Measurements from ENCODE around the gene CRIP3.

The CRIP3 gene

GRCh38 chr6:43286980-43287716, 21.5 kb downstream of the CRIP3 start:
- H3K27ac ChIP-seq (ENCODE audit: low read length), result no peak overlapping the region
- H3K4me3 ChIP-seq (ENCODE audit: low read length), result no peak overlapping the region
- H3K9ac ChIP-seq (ENCODE audit: low read depth, low read length), result no peak overlapping the region
- H3K4me1 ChIP-seq (ENCODE audit: insufficient read depth, low read length), result 0 out of 2 replicates have a peak, but pooled peaks cover 2% of the 10 kb centered on the region
- H3K9me3 ChIP-seq (ENCODE audit: insufficient read depth, low read depth, low read length), result no peaks in the 10 kb centered on the region
- peaks cover 10% of the 10 kb centered on the region; the same call in 1 of the 2 replicates for H3K27me3 ChIP-seq (ENCODE audit: insufficient read depth, low read length)
- no peaks in the 10 kb centered on the region for H3K36me3 ChIP-seq (ENCODE audit: insufficient read depth, low read depth, low read length)

GRCh38 chr6:43286456-43286979, 22.1 kb downstream of the CRIP3 start:
- no peak overlapping the region for H3K27ac ChIP-seq (ENCODE audit: low read length)
- no peak overlapping the region for H3K4me3 ChIP-seq (ENCODE audit: low read length)
- no peak overlapping the region for H3K9ac ChIP-seq (ENCODE audit: low read depth, low read length)
- H3K27me3 ChIP-seq (ENCODE audit: insufficient read depth, low read length), result peaks cover 10% of the 10 kb centered on the region; the same call in 1 of the 2 replicates
- H3K4me1 ChIP-seq (ENCODE audit: insufficient read depth, low read length), result 0 out of 2 replicates have a peak, but pooled peaks cover 2% of the 10 kb centered on the region
- no peaks in the 10 kb centered on the region for H3K9me3 ChIP-seq (ENCODE audit: insufficient read depth, low read depth, low read length)
- H3K36me3 ChIP-seq (ENCODE audit: insufficient read depth, low read depth, low read length), result no peaks in the 10 kb centered on the region

GRCh38 chr6:43285832-43286231, 22.8 kb downstream of the CRIP3 start:
- H3K36me3 ChIP-seq (ENCODE audit: insufficient read depth, low read depth, low read length), result no peaks in the 10 kb centered on the region
- peaks cover 10% of the 10 kb centered on the region; the same call in 1 of the 2 replicates for H3K27me3 ChIP-seq (ENCODE audit: insufficient read depth, low read length)
- H3K9ac ChIP-seq (ENCODE audit: low read depth, low read length), result no peak overlapping the region
- 0 out of 2 replicates have a peak, but pooled peaks cover 2% of the 10 kb centered on the region for H3K4me1 ChIP-seq (ENCODE audit: insufficient read depth, low read length)
- H3K9me3 ChIP-seq (ENCODE audit: insufficient read depth, low read depth, low read length), result no peaks in the 10 kb centered on the region
- no peak overlapping the region for H3K27ac ChIP-seq (ENCODE audit: low read length)
- H3K4me3 ChIP-seq (ENCODE audit: low read length), result no peak overlapping the region

GRCh38 chr6:43284991-43285781, 23.4 kb downstream of the CRIP3 start:
- Histone ChIP-seq H3K4me3 (ENCODE audit: low read length) (peak overlapping the region; percentile 42; the same call in 1 of the 2 replicates), H3K9me3 (ENCODE audit: insufficient read depth, low read depth, low read length) (no peaks in the 10 kb centered on the region)

GRCh38 chr6:43283905-43284304, 24.7 kb downstream of the CRIP3 start:
- Histone ChIP-seq H3K9me3 (ENCODE audit: insufficient read depth, low read depth, low read length) (no peaks in the 10 kb centered on the region), H3K36me3 (ENCODE audit: insufficient read depth, low read depth, low read length) (no peaks in the 10 kb centered on the region), H3K4me1 (ENCODE audit: insufficient read depth, low read length) (peaks cover 5% of the 10 kb centered on the region; the same call in 1 of the 2 replicates), H3K4me3 (ENCODE audit: low read length) (no peak overlapping the region), H3K27me3 (ENCODE audit: insufficient read depth, low read length) (peaks cover 10% of the 10 kb centered on the region), H3K9ac (ENCODE audit: low read depth, low read length) (no peak overlapping the region), H3K27ac (ENCODE audit: low read length) (no peak overlapping the region)

More at GRCh38 chr6:43284991-43285781, 23.4 kb downstream of the CRIP3 start:
- peaks cover 10% of the 10 kb centered on the region for H3K27me3 ChIP-seq (ENCODE audit: insufficient read depth, low read length)
- no peak overlapping the region for H3K9ac ChIP-seq (ENCODE audit: low read depth, low read length)
- 0 out of 2 replicates have a peak, but pooled peaks cover 2% of the 10 kb centered on the region for H3K4me1 ChIP-seq (ENCODE audit: insufficient read depth, low read length)
- no peak overlapping the region for H3K27ac ChIP-seq (ENCODE audit: low read length)
- no peaks in the 10 kb centered on the region for H3K36me3 ChIP-seq (ENCODE audit: insufficient read depth, low read depth, low read length)

- H3K9me3 ChIP-seq (ENCODE audit: insufficient read depth, low read depth, low read length), result no peaks in the 10 kb centered on the region
- peaks cover 9% of the 10 kb centered on the region; the same call in 1 of the 2 replicates for H3K4me1 ChIP-seq (ENCODE audit: insufficient read depth, low read length)
- no peaks in the 10 kb centered on the region for H3K36me3 ChIP-seq (ENCODE audit: insufficient read depth, low read depth, low read length)
- no peak overlapping the region for H3K9ac ChIP-seq (ENCODE audit: low read depth, low read length)
- H3K27ac ChIP-seq (ENCODE audit: low read length), result no peak overlapping the region
- H3K4me3 ChIP-seq (ENCODE audit: low read length), result no peak overlapping the region
- H3K27me3 ChIP-seq (ENCODE audit: insufficient read depth, low read length), result peaks cover 10% of the 10 kb centered on the region
Measured at GRCh38 chr6:43283514-43283901, 25.1 kb downstream of the CRIP3 start.

- no peaks in the 10 kb centered on the region for H3K9me3 ChIP-seq (ENCODE audit: insufficient read depth, low read depth, low read length)
- H3K9ac ChIP-seq (ENCODE audit: low read depth, low read length), result no peak overlapping the region
- peaks cover 12% of the 10 kb centered on the region for H3K27me3 ChIP-seq (ENCODE audit: insufficient read depth, low read length)
- no peak overlapping the region for H3K27ac ChIP-seq (ENCODE audit: low read length)
- H3K4me1 ChIP-seq (ENCODE audit: insufficient read depth, low read length), result peaks cover 15% of the 10 kb centered on the region; the same call in 1 of the 2 replicates
- no peaks in the 10 kb centered on the region for H3K36me3 ChIP-seq (ENCODE audit: insufficient read depth, low read depth, low read length)
- no peak overlapping the region for H3K4me3 ChIP-seq (ENCODE audit: low read length)
Measured at GRCh38 chr6:43282636-43283513, 25.8 kb downstream of the CRIP3 start.

- H3K27me3 ChIP-seq (ENCODE audit: insufficient read depth, low read length), result peaks cover 20% of the 10 kb centered on the region
- no peaks in the 10 kb centered on the region for H3K9me3 ChIP-seq (ENCODE audit: insufficient read depth, low read depth, low read length)
Measured at GRCh38 chr6:43282060-43282459, 26.6 kb downstream of the CRIP3 start.

GRCh38 chr6:43280234-43280633, 28.4 kb downstream of the CRIP3 start:
- H3K27me3 ChIP-seq (ENCODE audit: insufficient read depth, low read length), result peaks cover 28% of the 10 kb centered on the region
- H3K36me3 ChIP-seq (ENCODE audit: insufficient read depth, low read depth, low read length), result no peaks in the 10 kb centered on the region
- no peaks in the 10 kb centered on the region for H3K9me3 ChIP-seq (ENCODE audit: insufficient read depth, low read depth, low read length)
- no peak overlapping the region for H3K4me3 ChIP-seq (ENCODE audit: low read length)
- H3K9ac ChIP-seq (ENCODE audit: low read depth, low read length), result no peak overlapping the region
- H3K27ac ChIP-seq (ENCODE audit: low read length), result no peak overlapping the region
- H3K4me1 ChIP-seq (ENCODE audit: insufficient read depth, low read length), result peaks cover 24% of the 10 kb centered on the region

More at GRCh38 chr6:43282060-43282459, 26.6 kb downstream of the CRIP3 start:
- no peaks in the 10 kb centered on the region for H3K36me3 ChIP-seq (ENCODE audit: insufficient read depth, low read depth, low read length)
- H3K27ac ChIP-seq (ENCODE audit: low read length), result no peak overlapping the region
- H3K9ac ChIP-seq (ENCODE audit: low read depth, low read length), result no peak overlapping the region
- H3K4me3 ChIP-seq (ENCODE audit: low read length), result no peak overlapping the region
- H3K4me1 ChIP-seq (ENCODE audit: insufficient read depth, low read length), result peaks cover 17% of the 10 kb centered on the region; the same call in 1 of the 2 replicates

GRCh38 chr6:43278524-43279078, 30.0 kb downstream of the CRIP3 start:
- peaks cover 45% of the 10 kb centered on the region for H3K27me3 ChIP-seq (ENCODE audit: insufficient read depth, low read length)
- H3K27ac ChIP-seq (ENCODE audit: low read length), result no peak overlapping the region
- H3K4me3 ChIP-seq (ENCODE audit: low read length), result peak overlapping the region; percentile 0; the same call in 1 of the 2 replicates
- H3K9ac ChIP-seq (ENCODE audit: low read depth, low read length), result no peak overlapping the region
- H3K9me3 ChIP-seq (ENCODE audit: insufficient read depth, low read depth, low read length), result no peaks in the 10 kb centered on the region
- H3K4me1 ChIP-seq (ENCODE audit: insufficient read depth, low read length), result peaks cover 24% of the 10 kb centered on the region
- H3K36me3 ChIP-seq (ENCODE audit: insufficient read depth, low read depth, low read length), result no peaks in the 10 kb centered on the region

All from iPS-20b (cell line).